HG03565 (cell line): ENCODE results near the gene ERF.

Experiments used
- ATAC-seq: cut with Tn5 transposase; IDR thresholded peaks from one replicate; pipeline ENCODE4 v1.9.1; 2021; ENCODE audit warnings: mild to moderate bottlenecking, moderate library complexity; ENCODE audit not compliant: unreplicated experiment

ERF gene

GRCh38 chr19:42287017-42287826 is 32.3 kb upstream of the ERF start:
- no peak for ATAC-seq

DNA sequence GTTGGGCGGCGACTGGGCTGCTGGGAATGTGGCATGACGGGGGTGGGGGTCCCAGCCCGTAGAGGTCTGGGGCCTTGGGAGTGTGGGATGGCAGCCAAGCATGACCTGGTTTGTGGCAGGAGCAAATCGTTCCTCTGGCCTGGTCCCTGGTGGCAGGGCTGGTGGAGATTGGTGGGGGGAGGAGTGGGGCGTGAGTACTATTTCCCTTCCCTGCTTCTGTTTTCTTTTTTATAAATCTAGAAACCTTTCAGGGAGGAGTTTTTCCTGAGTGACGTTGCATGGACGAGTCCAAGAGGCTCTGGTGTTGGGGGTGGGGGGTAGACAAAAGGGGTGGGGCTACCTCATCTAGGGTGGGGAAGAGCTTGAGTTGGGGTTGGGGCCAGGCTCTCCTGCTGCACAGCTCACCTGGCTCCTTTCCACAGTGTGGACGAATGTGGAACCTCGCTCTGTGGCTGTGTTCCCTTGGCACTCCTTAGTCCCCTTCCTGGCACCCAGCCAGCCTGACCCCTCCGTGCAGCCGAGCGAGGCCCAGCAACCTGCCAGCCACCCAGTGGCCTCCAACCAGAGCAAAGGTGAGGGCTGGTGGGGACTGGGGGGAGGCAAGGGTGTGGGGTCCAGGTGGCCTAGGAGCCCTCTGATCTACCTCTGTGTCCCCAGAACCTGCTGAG is 31.6 kb upstream of the ERF start:
- ATAC-seq, result no peak

GRCh38 chr19:42285988-42286348 is 31.0 kb upstream of the ERF start:
- no peak for ATAC-seq

GRCh38 chr19:42285541-42285941 is 30.6 kb upstream of the ERF start:
- ATAC-seq, result no peak

GRCh38 chr19:42284591-42285341 is 29.8 kb upstream of the ERF start:
- ATAC-seq, result no peak

DNA sequence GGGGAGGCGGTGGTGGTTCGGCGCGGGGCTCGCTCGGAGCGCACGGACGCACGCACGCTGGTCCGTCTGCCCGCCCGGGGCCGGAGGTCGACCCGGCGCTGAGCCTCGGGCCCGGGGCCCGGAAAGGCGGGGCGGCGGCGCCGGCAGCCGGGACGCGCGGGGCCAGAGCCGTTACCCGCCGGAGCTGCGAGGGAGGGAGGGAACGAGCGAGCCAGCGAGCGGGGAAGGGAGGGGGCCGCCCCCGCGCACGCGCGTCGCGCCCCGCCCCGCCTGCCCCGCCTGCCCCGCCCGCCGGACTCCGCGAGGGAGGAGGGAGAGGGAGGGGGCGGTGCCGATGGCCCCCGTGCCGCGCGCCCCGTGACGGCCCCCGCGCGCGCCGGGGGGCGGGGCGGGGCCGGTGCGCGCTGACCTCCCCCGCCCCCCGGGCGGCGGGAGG is 29.2 kb upstream of the ERF start:
- peak; percentile 24 for ATAC-seq

- ATAC-seq, result peak; percentile 34
Observed at GRCh38 chr19:42283188-42284065, 28.5 kb upstream of the ERF start.

- no peak for ATAC-seq
Observed at GRCh38 chr19:42282819-42283187, 27.9 kb upstream of the ERF start.

DNA sequence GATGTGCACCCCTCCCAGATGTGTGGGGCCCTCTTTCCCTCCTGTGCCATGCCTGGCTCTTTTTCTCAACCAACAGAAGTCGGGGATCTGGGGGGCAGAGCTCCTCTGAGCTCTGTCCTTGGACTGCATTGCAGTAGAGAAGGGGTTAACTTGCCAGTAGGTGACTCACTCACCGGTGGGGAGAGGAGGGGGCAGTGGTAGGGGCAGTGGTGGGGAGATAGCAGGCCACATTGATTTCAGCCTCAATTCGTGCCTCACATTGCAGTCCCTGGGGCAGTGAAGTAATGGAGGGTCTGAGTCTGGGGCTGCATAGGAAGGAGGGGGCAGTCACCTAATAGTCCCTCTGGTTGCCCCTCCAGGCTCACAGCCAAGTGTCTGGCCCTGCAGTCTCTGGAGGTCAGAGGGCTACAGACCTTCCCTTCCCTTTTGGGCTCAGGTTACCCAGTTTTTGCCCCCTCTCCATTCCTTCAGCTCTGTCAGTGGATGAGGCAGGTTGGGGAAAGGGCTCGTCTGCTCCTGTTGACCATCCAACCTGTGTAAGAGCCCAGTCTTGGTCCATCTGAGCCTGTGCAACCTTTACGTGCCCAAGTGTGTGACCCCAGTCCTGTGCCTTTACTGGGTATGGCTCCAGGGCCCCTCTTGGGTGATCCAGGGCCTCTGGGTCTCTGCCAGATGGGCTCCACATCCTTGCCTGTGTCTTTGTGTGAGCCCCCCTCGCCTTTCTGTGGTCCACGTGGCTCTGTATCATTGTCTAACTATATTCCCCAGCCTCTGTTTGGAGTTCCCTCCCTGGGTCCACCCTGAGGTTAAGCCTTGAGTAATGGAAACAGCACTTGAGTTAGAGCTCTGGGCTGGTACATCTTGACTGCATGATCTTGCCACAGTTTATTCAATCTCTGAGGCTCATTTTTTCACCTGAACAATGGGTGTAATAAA is 27.2 kb upstream of the ERF start:
- ATAC-seq, result no peak

GRCh38 chr19:42281146-42281826 is 26.4 kb upstream of the ERF start:
- ATAC-seq, result no peak

- ATAC-seq, result no peak
Observed at GRCh38 chr19:42280815-42281145, 25.9 kb upstream of the ERF start.

GRCh38 chr19:42279902-42280814 is 25.2 kb upstream of the ERF start:
- no peak for ATAC-seq

- ATAC-seq, result no peak
Observed at GRCh38 chr19:42279155-42279901, 24.4 kb upstream of the ERF start.

- no peak for ATAC-seq
Observed at GRCh38 chr19:42278452-42279154, 23.7 kb upstream of the ERF start.

DNA sequence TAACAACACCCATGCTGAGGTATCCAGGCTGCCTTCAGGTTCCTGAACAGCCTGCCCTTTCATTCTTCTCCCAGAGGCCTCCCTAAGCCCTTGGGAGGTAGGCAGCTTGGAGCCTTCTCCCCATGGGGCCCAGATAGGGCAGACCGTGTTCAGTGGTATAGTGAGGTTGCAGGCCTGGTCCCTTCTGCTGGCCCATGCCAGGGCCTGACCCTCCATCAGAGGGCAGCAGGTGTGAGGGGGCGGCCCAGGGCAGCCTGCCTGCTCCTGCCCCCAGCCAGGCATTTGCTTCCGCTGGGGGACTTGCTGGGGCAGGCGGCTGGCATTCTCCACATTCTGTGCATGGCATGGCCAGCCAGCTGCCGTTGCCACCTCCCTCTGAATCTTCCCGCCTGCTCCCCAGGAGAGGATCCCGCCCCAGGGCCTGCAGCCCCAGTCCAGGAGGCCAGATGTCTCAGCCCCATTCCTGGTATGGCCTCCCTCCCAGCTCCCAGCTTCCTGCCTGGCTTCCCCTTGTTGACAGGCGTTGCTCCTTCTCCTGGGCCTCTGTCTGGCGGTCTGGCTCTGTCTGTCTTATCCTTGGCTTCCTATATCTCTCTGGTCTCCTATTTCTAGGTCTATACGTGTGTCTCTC is 23.0 kb upstream of the ERF start:
- no peak for ATAC-seq

DNA sequence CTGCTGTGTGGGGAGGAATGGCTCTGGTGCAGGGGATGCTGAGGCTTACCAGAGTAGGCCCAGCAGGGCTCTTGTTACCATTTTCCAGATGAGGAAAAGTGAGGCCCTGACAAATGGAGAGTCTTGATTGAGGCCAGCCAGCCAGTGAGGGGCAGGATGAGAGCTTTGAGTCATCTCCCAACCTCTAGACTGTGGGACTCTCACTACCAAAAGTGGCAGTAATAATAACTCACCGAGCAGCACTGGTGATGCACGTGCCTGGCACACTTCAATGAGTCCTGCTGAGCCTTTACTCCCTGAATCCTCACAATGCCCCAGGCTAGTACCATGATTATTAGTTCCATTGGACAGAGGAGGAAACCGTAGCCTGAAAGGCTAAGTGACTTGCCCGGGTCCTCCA is 21.9 kb upstream of the ERF start:
- no peak for ATAC-seq

- no peak for ATAC-seq
Observed at GRCh38 chr19:42276284-42276683, 21.4 kb upstream of the ERF start.
